Measurements from ENCODE around the gene NRXN3.

NRXN3 gene

GRCh38 chr14:79294499-79294898 is 1124.3 kb downstream of the NRXN3 start:
- POLR2A ChIA-PET = no interaction called here
- no peak for TF ChIP-seq CTCF (IDR thresholded peaks at IDR 0.05; ENCODE audit: control extremely low read depth, extremely low read depth, low read depth, missing control alignments)
- no peak for DNase-seq (ENCODE audit: extremely low spot score)
- CTCF ChIA-PET = interaction anchor here (0.9 kb wide), 1 partner anchor 12 kb away, joined by 3 read pairs; no protein-coding TSS in a partner anchor

GRCh38 chr14:79295385-79295784 is 1125.2 kb downstream of the NRXN3 start:
- ChIA-PET CTCF (no interaction called here), POLR2A (no interaction called here)
- TF ChIP-seq CTCF (IDR thresholded peaks at IDR 0.05; ENCODE audit: control extremely low read depth, extremely low read depth, low read depth, missing control alignments) = no peak
- no peak for DNase-seq (ENCODE audit: extremely low spot score)

GRCh38 chr14:79298373-79298772 is 1128.2 kb downstream of the NRXN3 start:
- POLR2A ChIA-PET = no interaction called here
- TF ChIP-seq CTCF (IDR thresholded peaks at IDR 0.05; ENCODE audit: control extremely low read depth, extremely low read depth, low read depth, missing control alignments) = no peak
- no peak for DNase-seq (ENCODE audit: extremely low spot score)
- CTCF ChIA-PET = no interaction called here

- POLR2A ChIA-PET = no interaction called here
- CTCF ChIA-PET = interaction anchor here (0.8 kb wide), 1 partner anchor 12 kb away, joined by 3 read pairs; no protein-coding TSS in a partner anchor
- TF ChIP-seq CTCF (IDR thresholded peaks at IDR 0.05; ENCODE audit: control extremely low read depth, extremely low read depth, low read depth, missing control alignments) = no peak
- no peak for DNase-seq (ENCODE audit: extremely low spot score)
Measured at GRCh38 chr14:79299162-79299561, 1129.0 kb downstream of the NRXN3 start.

GRCh38 chr14:79304279-79304678 is 1134.1 kb downstream of the NRXN3 start:
- ChIA-PET POLR2A (no interaction called here), CTCF (interaction anchor here (0.8 to 0.9 kb wide), 2 partner anchors 11 to 336 kb away, joined by 3 read pairs; no protein-coding TSS in a partner anchor)
- TF ChIP-seq CTCF (IDR thresholded peaks at IDR 0.05; ENCODE audit: control extremely low read depth, extremely low read depth, low read depth, missing control alignments) = no peak
- no peak for DNase-seq (ENCODE audit: extremely low spot score)

- no peak for DNase-seq (ENCODE audit: extremely low spot score)
- ChIA-PET CTCF (no interaction called here), POLR2A (no interaction called here)
- no peak for TF ChIP-seq CTCF (IDR thresholded peaks at IDR 0.05; ENCODE audit: control extremely low read depth, extremely low read depth, low read depth, missing control alignments)
Measured at GRCh38 chr14:79306546-79306945, 1136.4 kb downstream of the NRXN3 start.

- CTCF ChIA-PET = no interaction called here
- POLR2A ChIA-PET = no interaction called here
- TF ChIP-seq CTCF (IDR thresholded peaks at IDR 0.05; ENCODE audit: control extremely low read depth, extremely low read depth, low read depth, missing control alignments) = no peak
- no peak for DNase-seq (ENCODE audit: extremely low spot score)
Measured at GRCh38 chr14:79318371-79318770, 1148.2 kb downstream of the NRXN3 start.
